ENCODE data around the gene CCHCR1. TPM values are rescaled to one million over a fixed set of nuclear protein-coding genes. Genes with fewer than 3 reads are reported as not detected.

CCHCR1 gene
- total RNA-seq, 2 donors from 2014 or later = 11.1 to 31.6 TPM

DNA sequence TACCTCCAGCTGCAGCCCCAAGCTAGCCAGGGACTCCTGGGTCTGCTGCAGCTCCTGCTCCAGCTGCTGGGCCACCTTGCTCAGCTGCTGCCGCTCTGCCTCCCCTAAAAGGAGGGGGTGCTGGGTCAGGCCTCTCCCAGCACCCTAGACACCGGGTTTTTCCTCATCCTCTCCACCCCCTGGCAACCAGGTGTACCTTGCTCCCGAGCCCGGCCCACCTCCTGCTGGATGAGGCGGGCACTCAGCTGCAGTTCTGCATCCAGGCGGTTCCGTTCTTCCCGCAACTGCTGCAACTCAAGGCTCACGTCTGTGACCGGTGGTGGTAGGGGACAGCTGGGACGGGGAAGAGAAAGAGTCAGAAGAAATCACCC lies 12.6 kb downstream of the CCHCR1 start:
- DNase-seq (ENCODE audit: low spot score) (no peak), ATAC-seq (ENCODE audit: insufficient number of reproducible peaks, low FRiP score, low read depth) (no peak)
- H3K36me3 ChIP-seq = peaks cover 9% of the 10 kb centered on the region
- no peaks in the 10 kb centered on the region for H3K27me3 ChIP-seq (replicated peaks; ENCODE audit: insufficient read depth)
- H3K4me1 ChIP-seq (ENCODE audit: control insufficient read depth in 1 of 2, low read depth in 2 of 2) = peaks cover 9 to 12% of the 10 kb centered on the region in 2 donors
- TF ChIP-seq, protein P1, sequence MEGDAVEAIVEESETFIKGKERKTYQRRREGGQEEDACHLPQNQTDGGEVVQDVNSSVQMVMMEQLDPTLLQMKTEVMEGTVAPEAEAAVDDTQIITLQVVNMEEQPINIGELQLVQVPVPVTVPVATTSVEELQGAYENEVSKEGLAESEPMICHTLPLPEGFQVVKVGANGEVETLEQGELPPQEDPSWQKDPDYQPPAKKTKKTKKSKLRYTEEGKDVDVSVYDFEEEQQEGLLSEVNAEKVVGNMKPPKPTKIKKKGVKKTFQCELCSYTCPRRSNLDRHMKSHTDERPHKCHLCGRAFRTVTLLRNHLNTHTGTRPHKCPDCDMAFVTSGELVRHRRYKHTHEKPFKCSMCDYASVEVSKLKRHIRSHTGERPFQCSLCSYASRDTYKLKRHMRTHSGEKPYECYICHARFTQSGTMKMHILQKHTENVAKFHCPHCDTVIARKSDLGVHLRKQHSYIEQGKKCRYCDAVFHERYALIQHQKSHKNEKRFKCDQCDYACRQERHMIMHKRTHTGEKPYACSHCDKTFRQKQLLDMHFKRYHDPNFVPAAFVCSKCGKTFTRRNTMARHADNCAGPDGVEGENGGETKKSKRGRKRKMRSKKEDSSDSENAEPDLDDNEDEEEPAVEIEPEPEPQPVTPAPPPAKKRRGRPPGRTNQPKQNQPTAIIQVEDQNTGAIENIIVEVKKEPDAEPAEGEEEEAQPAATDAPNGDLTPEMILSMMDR (IDR thresholded peaks at IDR 0.05) = no peak
- H3K4me3 ChIP-seq = no peak overlapping the region
- H3K9me3 ChIP-seq = no peaks in the 10 kb centered on the region
- no peak overlapping the region for H3K27ac ChIP-seq

GRCh38 chr6:31144296-31144969 lies 13.2 kb downstream of the CCHCR1 start:
- ATAC-seq (ENCODE audit: insufficient number of reproducible peaks, low FRiP score, low read depth) (no peak), DNase-seq (ENCODE audit: low spot score) (no peak)
- Histone ChIP-seq H3K27ac (peak overlapping the region in 1 of 2 donors; percentile 86), H3K27me3 (replicated peaks; ENCODE audit: insufficient read depth) (no peaks in the 10 kb centered on the region), H3K4me3 (no peak overlapping the region), H3K9me3 (no peaks in the 10 kb centered on the region), H3K36me3 (peaks cover 9% of the 10 kb centered on the region), H3K4me1 (ENCODE audit: control insufficient read depth in 1 of 2, low read depth in 2 of 2) (peaks cover 9 to 12% of the 10 kb centered on the region in 2 donors)
- TF ChIP-seq, protein P1 (IDR thresholded peaks at IDR 0.05) = no peak

DNA sequence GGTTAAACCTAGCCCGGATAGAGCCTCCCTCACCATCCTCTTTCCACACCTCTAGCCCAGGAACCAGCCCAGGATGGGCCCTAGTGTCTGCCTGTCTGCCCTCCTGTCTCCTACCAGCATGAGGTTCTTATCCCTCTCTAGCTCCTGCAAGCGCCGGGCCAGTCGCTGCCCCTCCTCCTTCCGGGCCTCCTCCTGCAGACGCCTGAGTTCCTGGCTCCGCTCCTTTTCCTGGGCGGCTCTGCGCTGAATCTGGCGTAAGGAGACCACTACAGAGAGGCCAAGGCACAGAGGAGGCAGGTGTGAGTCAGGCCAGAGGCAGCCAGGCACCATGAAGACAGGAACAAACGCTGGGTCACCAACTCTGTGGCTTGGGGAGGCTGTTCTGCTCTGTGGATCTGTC lies 14.5 kb downstream of the CCHCR1 start:
- H3K36me3 ChIP-seq = peaks cover 7% of the 10 kb centered on the region
- TF ChIP-seq, protein P1 (IDR thresholded peaks at IDR 0.05) = no peak
- no peaks in the 10 kb centered on the region for H3K27me3 ChIP-seq (replicated peaks; ENCODE audit: insufficient read depth)
- DNase-seq (ENCODE audit: low spot score) (peak; percentile 57), ATAC-seq (ENCODE audit: insufficient number of reproducible peaks, low FRiP score, low read depth) (peak; percentile 76)
- H3K4me1 ChIP-seq (ENCODE audit: control insufficient read depth in 1 of 2, low read depth in 2 of 2) = peaks cover 9 to 12% of the 10 kb centered on the region in 2 donors
- H3K27ac ChIP-seq = peak overlapping the region; percentile 70 to 86
- H3K9me3 ChIP-seq = no peaks in the 10 kb centered on the region
- H3K4me3 ChIP-seq = no peak overlapping the region

- no peaks in the 10 kb centered on the region for H3K27me3 ChIP-seq (replicated peaks; ENCODE audit: insufficient read depth)
- no peaks in the 10 kb centered on the region for H3K9me3 ChIP-seq
- peak overlapping the region; percentile 70 to 86 for H3K27ac ChIP-seq
- no peak overlapping the region for H3K4me3 ChIP-seq
- no peak for ATAC-seq (ENCODE audit: insufficient number of reproducible peaks, low FRiP score, low read depth)
- peaks cover 9 to 17% of the 10 kb centered on the region in 2 donors for H3K4me1 ChIP-seq (ENCODE audit: control insufficient read depth in 1 of 2, low read depth in 2 of 2)
- peaks cover 7% of the 10 kb centered on the region for H3K36me3 ChIP-seq
- DNase-seq (ENCODE audit: low spot score) = no peak
- TF ChIP-seq, protein P1 (IDR thresholded peaks at IDR 0.05) = no peak
Measured at GRCh38 chr6:31142361-31142761, 15.2 kb downstream of the CCHCR1 start.

GRCh38 chr6:31140643-31141042 lies 17.0 kb downstream of the CCHCR1 start:
- DNase-seq (ENCODE audit: low spot score) (no peak), ATAC-seq (ENCODE audit: insufficient number of reproducible peaks, low FRiP score, low read depth) (no peak)
- TF ChIP-seq, protein P1 (IDR thresholded peaks at IDR 0.05) = no peak
- H3K36me3 ChIP-seq = peaks cover 7% of the 10 kb centered on the region
- no peaks in the 10 kb centered on the region for H3K9me3 ChIP-seq
- no peak overlapping the region for H3K27ac ChIP-seq
- peaks cover 9 to 17% of the 10 kb centered on the region in 2 donors for H3K4me1 ChIP-seq (ENCODE audit: control insufficient read depth in 1 of 2, low read depth in 2 of 2)
- no peak overlapping the region for H3K4me3 ChIP-seq
- H3K27me3 ChIP-seq (replicated peaks; ENCODE audit: insufficient read depth) = no peaks in the 10 kb centered on the region

Data from thoracic aorta (tissue), 2 donors.